ENCODE measurements around the gene CRISP2.
"Not testable (repeated sequence)": the region's sequence is repeated elsewhere in the genome, so short reads cannot be mapped to it uniquely, and the experiment has no call there.

CRISP2 gene

GRCh38 chr6:49713346-49713745 is at the start of gene CRISP2:
Gene CRISP2, minus strand, starts transcription at chr6:49713543. Its CDS starts 4,347 bp downstream, at chr6:49709196.
- DNase-seq (ENCODE audit: low spot score): no peak

- no peak for DNase-seq (ENCODE audit: low spot score)
Observed at GRCh38 chr6:49744259-49744658, 30.9 kb upstream of the CRISP2 start, which contains the start of gene CRISP3. Gene CRISP3, minus strand, starts transcription at chr6:49744388. Its CDS starts 21 bp downstream, at chr6:49744367.

- no peak for DNase-seq (ENCODE audit: low spot score)
Observed at GRCh38 chr6:49743429-49743828, 30.1 kb upstream of the CRISP2 start.

GRCh38 chr6:49739423-49739822 is 26.1 kb upstream of the CRISP2 start:
- no peak for DNase-seq (ENCODE audit: low spot score)

GRCh38 chr6:49736017-49736508 is 22.7 kb upstream of the CRISP2 start:
- no peak for DNase-seq (ENCODE audit: low spot score)

- no peak for DNase-seq (ENCODE audit: low spot score)
Observed at GRCh38 chr6:49733680-49734079, 20.3 kb upstream of the CRISP2 start.

GRCh38 chr6:49732781-49733180 is 19.4 kb upstream of the CRISP2 start:
- no peak for DNase-seq (ENCODE audit: low spot score)

GRCh38 chr6:49730251-49730650 is 16.9 kb upstream of the CRISP2 start:
- DNase-seq (ENCODE audit: low spot score): no peak

GRCh38 chr6:49723917-49724316 is 10.6 kb upstream of the CRISP2 start:
- DNase-seq (ENCODE audit: low spot score): not testable (repeated sequence)

GRCh38 chr6:49721297-49721696 is 8.0 kb upstream of the CRISP2 start:
- DNase-seq (ENCODE audit: low spot score): no peak

GRCh38 chr6:49720372-49720771 is 7.0 kb upstream of the CRISP2 start:
- no peak for DNase-seq (ENCODE audit: low spot score)

GRCh38 chr6:49698478-49698877 is 14.9 kb downstream of the CRISP2 start:
- DNase-seq (ENCODE audit: low spot score): no peak

GRCh38 chr6:49693512-49693911 is 19.8 kb downstream of the CRISP2 start:
- DNase-seq (ENCODE audit: low spot score): no peak

GRCh38 chr6:49692534-49692933 is 20.8 kb downstream of the CRISP2 start:
- no peak for DNase-seq (ENCODE audit: low spot score)

- DNase-seq (ENCODE audit: low spot score): no peak
Observed at GRCh38 chr6:49676671-49677281, 36.6 kb downstream of the CRISP2 start.

GRCh38 chr6:49675816-49676215 is 37.5 kb downstream of the CRISP2 start:
- DNase-seq (ENCODE audit: low spot score): no peak

GRCh38 chr6:49668083-49668511 is 45.2 kb downstream of the CRISP2 start:
- DNase-seq (ENCODE audit: low spot score): no peak

- DNase-seq (ENCODE audit: low spot score): no peak
Observed at GRCh38 chr6:49666930-49667757, 46.2 kb downstream of the CRISP2 start.

- no peak for DNase-seq (ENCODE audit: low spot score)
Observed at GRCh38 chr6:49666480-49666879, 46.9 kb downstream of the CRISP2 start.

- DNase-seq (ENCODE audit: low spot score): no peak
Observed at GRCh38 chr6:49664817-49665216, 48.5 kb downstream of the CRISP2 start.

GRCh38 chr6:49664054-49664453 is 49.3 kb downstream of the CRISP2 start:
- not testable (repeated sequence) for DNase-seq (ENCODE audit: low spot score)

GRCh38 chr6:49662892-49663261 is 50.5 kb downstream of the CRISP2 start:
- no peak for DNase-seq (ENCODE audit: low spot score)

- no peak for DNase-seq (ENCODE audit: low spot score)
Observed at GRCh38 chr6:49662231-49662891, 51.0 kb downstream of the CRISP2 start.
